NB4 (cell line): ENCODE data around the gene TIAL1.

ENCODE experiments used
- CTCF ChIP-seq: IDR thresholded peaks from one replicate; pipeline ENCODE4 v1.5.1; 2012; ENCODE audit warnings: low read depth, low read length
- POLR2A ChIP-seq: IDR thresholded peaks from 2 replicates; pipeline ENCODE4 v1.6.1; 2011; ENCODE audit warnings: mild to moderate bottlenecking; ENCODE audit not compliant: insufficient read length; ENCODE audit errors: extremely low read depth

GRCh38 chr10:119525116-119525515 lies 71.6 kb downstream of the TIAL1 start:
- TF ChIP-seq CTCF = no peak
- no peak for TF ChIP-seq POLR2A
